Suppressor macrophage treated with lipopolysaccharide for 4 hours (primary cell): ENCODE results near the gene DSTN.
A peak's percentile ranks its signal among the peaks of the same experiment; 100 is the strongest.

Experiments used
- DNase-seq: peaks from one replicate; pipeline ENCODE4 v3.0.0-alpha.2; 2020

DSTN gene

DNA sequence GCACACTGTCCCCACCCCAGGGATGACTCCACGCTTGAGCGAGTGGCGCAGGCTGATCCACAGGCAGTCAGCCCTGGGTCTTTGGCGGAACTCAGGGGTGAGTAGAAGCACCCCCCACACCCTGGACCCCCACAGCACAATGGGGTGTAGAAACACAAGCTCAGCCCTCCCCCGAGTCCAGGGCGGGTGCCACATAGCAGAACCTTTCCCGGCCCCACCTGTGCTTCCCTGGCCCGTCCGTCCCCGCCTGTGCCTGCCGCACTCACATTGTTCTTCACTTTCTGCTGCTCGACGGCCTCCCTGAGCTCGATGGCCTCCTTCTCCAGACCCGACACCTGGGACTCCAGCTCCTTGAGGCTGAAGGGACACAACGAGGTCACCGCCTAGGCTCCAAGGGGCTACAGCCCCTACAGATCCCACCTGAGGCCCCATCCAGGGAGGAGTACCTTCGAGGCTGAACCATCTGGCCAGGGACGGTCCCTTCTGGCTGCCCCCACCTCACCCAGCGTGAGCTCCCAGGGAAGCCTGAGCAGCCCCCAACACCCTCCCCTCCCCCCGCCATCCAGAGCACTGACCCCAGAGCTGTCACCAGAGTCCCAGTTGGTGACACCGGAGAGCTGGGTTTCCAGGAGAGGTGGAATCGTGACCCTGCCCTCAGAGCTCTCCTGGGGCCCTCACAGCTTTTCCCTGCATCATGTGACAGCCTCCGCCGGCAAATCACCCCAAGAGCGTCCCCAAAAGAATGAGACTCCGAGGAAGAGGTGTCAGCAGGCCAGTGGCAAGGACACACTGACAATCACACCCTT lies 55.6 kb downstream of the DSTN start:
- DNase-seq, result no peak

DNA sequence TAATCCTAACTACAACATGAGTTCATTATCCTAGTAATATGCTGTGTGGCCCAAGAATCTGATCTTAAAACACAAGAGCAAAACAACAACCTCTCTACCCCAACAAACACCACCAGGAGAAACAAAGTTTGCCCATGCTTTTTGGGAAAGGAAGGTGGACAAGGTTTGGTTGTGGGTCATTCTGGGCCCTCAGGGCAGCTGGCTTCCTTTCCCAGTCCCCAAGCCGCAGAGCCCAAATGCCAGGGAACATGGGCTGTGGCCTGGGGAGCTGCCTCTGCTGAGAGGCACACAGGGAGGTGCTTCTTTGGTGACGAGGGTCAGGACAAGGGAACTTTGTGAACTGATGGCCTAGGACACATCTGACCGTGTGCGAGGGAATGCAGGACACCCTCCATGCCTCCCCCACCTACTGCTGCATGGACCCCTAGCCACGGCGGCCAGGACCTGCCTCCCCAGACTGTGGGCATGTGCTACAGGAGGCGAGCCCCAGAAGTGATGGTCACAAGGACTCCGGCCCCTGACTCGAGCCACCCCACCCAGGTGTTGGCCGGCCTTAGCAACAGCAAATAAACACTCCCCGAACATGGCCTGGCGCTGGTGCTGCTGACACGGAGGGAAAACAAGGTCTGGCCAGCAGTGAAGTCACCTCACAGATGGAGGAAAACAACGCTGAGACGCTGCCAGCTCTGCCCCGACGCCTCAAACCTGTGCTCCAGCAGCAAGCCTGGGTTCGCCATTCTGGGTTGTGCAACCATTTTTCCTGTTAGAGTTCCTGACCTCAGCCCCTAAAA lies 56.5 kb downstream of the DSTN start:
- DNase-seq, result no peak

DNA sequence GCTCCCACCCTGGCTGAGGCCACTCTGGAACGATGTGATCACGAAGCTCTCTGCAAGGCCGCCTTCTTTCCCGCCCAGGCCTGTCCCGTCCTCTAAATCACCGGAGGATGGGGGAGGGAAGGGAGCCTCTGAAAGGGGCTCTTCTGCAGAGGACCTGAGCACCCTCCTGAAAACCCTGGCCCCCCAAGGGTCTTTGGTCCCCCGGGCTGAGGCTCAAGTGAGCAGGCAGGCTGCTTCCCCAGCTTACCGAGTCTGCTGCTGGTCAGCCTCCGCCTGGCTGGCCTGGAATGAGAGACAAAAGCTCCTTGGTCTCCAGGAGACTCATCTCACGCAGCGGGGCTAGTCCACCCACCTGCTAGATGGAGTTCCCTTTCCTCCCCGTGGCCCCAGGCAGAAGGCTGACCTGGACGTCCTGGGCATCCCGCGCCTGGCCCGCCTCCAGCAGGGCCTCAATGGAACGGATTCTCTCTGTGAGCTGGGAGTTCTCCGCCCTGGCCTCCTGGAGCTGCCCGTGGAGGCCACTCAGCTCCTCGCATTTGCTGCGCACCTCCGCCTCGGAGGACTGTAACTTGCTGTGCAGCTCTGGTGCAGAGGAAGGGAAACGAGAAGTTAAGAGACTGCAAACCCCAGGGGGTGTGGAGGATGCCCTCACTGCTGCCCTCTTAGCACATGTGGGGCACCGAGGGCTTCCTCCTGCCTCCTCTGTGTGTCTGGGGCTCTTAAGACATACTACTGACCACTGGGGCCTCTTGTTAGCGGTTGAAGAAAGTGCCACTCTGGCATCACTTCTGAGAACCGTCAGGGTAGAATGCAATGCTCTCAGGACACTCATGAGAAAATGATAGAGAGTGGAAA lies 57.5 kb downstream of the DSTN start:
- DNase-seq, result no peak

DNA sequence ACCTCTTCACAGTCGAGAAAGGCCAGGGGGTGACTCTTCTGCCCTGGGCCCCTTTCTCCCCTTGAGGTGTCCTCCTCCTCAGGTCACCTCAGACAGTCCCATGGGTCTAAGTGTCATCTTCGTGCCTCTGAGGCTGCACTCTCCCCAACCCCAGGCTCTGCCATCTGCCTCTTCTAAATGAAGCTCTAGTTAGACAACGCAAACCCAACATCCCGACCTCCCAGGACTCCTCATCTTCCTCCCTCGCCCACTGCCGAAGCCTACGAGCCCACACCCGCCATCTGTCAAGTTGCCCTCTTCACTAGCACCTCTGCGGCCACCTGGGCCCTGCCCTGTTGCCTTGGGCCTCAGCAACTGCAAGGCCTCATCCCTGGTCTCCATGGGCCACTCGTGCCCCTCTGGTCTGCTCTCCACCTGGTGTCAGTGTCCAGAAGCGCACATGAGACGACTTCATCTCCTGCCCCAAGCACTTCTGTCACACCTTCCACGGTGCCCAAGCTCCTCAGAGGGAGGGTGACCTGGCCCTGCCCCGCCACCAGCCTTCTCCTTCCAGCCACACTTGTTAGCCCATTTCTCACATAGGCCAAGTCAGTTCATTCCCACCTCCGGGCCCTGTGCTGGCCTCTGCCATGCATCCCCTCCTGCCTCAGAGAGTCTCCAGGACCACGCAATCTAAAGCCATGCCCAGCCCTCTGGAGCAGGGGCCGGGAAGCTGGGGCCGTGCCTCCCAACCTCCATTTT lies 58.4 kb downstream of the DSTN start:
- DNase-seq, result no peak

DNA sequence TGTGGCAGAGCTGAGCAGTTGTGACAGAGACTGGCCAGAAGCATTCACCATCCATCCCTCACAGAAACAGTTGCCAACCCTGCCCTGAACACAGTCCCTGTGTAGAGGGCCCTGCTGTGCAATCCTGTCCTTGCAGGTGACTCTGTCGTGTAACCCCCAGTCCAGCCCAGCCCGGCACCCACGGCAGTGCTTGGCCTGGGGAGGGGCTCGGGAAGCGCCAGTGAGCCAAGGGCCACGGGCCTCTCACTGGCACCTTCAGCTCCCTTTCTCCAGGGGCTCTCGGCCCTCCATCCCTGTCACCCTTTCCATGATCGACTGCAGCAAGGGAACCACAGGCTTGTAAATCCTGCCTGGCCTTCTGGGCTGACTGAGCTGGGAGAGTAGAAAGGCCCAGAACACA lies 59.1 kb downstream of the DSTN start:
- DNase-seq, result no peak

DNA sequence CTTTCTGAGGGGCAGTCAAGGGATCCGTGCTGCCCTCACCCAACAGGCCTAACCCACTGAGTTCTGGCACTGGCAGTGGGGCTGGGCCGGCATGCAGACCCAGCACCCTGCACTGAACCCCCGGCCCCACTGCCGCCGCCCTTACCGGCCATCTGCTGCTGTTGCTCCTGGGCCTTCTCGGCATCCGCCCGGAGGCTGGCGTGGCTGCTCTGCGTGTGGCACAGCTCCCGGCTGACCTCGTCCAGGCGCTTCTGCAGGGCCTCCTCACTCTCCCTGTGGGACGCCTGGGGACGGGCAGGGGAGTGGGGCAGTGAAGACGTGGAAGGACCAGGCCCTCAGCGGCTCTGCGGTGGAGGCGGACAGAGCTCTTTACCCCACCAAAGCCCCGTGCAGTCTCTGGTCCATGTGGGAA lies 59.8 kb downstream of the DSTN start:
- no peak for DNase-seq

DNA sequence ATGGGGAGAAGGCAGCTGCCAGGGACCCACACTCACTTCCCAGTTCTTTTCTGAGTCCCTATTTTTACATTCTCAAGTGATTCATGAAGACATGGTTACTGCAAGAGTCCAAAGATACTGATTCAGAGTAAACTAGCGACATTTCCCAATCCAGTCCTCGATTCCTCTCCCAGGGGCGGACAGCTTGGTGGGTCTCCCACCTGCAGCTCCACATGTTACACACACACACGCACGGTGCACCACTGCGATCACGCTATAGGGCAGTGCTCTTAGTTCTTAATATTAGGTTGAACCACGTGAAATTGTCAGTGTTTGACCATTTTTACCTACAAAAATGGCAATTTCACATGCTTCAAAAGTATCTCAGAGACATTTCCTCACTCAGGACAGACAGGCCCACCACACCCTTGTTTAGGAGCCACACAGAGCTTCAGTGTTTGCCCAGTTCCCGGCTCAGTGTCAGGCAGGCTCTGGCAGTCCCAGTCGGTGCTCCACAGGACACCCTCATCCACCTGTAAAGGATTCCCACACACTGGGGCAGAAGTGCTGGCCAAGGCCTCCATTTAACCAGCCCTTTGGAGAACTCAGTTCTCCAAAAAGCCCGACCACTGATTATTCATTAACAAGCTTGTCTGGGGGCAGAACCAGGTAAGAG lies 60.4 kb downstream of the DSTN start:
- no peak for DNase-seq

DNA sequence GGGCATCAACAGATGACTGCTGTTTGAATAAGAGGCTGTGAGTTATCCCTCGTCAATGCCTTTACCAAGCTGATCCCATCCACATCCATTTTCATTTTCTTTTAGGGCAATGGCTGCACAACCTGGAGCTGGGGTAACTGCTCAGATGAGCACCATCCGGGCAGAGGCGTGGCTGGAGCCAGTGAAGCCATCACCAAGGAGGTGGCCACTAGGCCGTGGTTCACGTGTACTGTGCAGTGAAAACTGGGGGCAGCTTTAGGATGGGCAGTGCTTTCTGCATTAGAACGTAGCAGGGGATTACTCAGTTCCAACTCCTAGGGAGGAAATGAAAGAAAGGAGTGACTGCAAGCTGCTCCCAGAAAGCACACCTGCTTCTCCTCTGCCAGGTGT lies 60.9 kb downstream of the DSTN start:
- no peak for DNase-seq

DNA sequence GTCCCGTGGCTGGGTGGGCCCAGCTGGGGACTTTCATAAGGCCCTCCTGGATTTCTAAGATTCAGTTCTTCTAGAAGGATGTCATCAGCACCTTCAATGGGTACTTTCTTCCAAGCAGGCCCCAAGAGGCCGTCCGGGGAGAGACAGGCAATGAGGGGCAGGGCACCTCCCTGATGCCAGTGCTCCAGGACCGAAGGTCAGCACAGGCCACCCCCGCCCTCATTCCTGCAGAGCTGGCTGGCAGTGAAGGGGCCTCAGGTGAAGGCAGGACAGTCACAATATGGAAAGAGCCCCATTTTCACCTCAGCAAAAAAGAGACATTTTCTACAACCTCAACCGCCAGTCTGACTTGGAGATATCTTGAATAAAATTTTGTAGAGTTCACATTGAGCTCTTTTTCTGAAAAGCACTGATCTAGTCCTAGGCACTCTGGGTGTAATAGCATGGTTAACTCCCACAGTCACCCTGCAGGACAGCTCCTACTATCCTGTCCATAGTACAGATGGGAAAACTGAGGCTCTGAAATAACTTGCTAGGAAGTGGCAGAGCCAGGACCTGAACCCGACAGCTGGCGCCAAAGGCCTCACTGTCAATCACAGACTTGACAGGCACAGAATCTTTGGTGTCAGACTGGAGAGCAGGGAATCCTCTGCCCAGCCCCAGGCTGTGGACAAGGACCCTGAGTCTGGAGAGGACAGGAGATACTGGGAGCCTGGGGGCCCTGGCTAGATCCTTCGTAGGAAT lies 61.9 kb downstream of the DSTN start:
- no peak for DNase-seq

DNA sequence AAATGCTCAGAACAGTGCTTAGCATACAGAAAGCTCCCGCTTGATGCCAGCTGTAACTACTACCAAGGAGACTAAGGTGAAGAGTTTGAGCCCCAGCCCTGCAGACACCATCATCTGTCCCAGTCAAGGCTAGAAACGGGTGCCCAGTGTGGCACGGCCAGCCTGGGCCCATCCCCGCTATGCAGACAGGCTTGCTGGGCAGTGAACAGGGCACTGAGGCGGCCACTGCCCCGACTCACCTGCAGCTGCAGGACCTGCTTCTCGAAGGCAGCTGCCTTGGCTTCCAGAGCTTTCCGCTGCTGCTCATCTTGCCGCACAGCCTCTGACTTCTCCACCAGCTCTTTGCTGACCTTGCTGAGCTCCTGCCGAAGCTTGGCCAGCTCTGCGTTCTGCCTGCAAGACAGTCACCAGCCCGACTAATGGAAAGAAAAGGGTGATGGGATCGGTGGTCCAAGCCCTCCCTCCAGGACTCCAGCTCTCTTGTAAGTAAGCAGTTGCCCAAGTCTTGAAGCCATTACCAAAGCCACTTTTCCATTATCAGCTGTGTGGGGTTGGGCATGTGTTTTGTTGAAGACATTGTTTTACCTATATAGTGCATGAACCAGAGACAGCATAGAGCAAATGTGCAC lies 63.5 kb downstream of the DSTN start:
- no peak for DNase-seq

DNA sequence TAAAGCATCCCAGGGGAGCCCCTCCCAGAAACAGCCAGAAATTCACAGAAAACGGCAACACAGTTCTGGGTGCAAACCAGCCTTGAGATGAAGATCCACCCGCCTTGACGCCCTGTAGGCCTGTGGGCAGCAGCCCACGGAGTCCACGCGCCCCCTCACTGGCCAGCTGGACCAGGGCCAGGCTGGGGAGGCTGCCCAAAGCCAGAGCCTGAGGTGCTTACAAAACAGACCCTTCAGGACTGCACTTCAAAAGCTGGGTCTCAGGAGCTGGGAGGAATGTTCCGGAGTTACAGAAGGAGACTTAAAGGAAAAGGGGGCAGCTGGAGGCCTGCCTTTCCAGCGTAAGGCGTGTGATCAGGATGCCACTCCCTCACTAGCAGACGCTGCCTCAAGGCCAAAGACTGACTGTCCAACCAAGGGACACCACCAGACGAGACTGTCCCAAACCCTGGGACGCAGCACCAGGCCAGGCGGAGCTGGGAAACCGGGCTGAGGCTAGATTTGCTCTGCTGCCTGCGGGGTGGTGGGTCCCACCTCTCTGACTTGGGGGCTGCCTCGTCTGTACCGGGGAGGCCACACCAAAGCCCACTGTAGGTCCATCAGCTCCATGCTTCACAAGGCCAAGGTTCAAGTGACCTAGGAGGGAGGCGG lies 64.1 kb downstream of the DSTN start:
- no peak for DNase-seq

DNA sequence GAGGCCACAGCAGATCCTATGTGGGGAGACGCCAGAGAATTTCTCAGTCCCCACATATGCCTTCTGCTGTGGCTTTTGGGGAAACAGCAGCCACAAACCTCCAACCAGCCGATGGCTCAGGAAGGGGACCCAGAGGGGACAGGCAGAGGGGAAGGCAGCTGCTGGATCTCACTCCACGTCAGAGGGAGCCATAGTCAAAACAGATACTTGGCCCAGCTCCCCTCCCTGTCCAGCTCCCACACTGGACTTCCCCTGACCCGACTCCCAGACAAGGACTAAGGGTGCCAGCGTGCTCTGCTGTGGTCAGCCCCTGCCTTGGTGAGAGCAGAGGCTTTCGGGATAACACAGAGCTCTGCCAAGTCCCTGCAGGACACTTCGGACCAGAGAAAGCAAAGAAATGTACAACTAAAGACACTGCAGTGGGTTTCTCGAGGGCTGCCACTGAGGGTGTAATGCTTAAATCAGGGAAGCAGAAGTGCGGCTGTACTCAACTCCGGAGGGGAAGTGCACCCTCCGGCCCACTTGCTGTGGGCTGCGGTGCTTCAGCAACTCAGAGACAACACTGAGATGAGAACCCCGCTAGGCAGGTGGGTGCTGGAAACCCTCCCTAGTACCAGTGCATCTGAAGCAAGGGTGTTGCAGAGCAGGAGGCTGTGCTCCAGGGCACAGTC lies 64.9 kb downstream of the DSTN start:
- peak; percentile 54 for DNase-seq

DNA sequence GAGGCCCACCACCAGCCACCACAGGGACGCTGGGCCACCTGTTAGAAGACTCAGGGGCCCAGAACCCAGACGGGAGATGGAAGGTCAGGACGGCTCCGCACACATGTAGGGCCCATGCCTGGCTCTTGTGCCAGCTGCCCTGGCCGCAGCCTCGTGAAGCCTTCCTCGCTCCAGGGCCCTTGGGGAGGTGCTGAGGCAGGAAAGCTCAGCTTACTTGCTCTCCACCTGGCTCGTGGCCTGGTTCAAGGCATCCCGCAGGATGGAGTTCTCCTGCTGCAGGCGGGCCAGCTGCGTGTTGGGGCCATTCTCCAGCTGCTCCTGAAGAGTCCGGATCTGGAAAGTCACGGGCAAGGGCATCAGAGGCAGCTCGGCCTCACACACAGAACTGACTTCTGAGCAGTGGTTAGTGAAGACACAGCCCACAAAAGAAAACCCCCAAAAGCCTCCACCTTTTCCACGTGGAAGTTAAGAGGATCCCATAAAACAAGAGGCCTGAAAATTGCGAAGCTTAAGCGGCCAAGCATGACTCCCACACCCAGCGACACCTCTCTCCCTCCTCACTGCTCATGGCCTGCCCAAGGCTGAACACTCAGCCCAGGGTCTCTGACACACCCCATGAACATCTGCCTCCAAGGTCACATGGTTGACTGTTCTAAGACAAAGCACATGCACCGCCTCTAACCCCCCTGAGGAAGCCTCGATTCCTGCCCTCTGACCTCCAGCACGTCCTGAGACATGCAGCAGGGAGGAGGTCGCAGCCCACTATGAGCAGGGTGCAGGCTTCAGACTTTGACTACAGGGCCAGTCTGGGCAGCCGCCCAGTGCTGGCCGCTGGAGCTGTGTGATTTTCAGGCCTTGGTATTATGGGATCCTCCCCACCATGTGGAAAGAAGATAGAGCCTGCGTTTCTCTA lies 65.7 kb downstream of the DSTN start:
- no peak for DNase-seq

DNA sequence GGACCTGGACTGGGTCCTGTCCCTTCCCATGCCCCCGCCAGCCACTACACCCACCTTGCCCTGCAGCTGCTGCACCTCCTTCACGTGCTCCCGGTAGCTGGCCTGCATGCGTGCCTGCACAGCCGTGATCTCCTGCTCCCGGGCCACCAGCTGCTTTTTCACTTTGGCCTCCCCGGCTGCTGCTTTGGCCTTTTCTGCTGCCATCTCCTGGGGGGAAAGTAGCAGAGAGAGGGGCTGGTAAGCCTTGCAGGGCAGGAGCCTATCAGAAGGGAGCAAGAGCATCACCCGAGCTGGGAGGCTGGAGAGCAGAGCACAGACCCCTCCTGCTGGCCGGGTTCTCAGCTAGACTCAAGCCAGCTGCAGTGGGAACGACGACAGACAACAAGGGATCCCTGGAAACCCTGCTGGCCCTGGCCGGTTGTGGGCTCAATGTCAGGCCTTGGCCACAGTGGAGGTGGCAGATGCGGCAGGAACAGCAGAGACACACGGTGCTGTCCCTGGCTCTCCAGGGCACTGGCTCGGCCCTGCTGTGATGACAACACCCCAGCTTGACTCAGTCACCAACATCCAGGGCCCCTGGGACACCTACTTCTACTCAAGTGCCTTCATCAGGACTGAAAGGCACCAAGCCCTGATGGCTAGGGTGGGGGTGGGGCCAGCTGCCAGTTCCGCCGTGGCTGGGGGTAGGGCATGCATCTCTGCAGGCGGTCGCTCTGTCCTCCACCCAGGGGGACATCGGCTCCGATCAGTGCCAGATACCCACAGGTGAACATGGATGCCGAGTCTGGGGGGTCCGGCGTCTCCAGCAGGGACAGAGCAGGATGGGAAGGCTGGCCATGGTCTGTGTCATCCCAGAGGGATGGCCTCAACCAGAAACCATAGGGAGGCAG lies 66.9 kb downstream of the DSTN start:
- no peak for DNase-seq

DNA sequence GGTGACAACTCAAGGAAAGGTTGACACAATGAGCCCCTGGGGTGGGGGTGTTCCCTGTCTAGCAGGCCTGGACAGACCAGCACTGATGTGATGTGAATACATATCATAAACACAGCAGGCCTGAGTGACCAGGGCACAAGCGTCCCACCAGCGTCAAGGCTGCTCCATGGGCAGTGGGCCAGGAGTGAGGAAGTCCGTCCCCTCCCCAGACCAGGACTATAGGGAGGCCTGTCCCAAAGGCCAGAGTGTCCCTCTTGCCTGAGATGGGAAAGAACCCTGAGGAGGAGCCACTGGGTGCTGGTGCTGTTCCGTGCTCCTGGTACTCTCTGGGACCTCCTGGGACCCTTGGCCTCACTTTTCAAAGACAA lies 67.5 kb downstream of the DSTN start:
- DNase-seq, result no peak

DNA sequence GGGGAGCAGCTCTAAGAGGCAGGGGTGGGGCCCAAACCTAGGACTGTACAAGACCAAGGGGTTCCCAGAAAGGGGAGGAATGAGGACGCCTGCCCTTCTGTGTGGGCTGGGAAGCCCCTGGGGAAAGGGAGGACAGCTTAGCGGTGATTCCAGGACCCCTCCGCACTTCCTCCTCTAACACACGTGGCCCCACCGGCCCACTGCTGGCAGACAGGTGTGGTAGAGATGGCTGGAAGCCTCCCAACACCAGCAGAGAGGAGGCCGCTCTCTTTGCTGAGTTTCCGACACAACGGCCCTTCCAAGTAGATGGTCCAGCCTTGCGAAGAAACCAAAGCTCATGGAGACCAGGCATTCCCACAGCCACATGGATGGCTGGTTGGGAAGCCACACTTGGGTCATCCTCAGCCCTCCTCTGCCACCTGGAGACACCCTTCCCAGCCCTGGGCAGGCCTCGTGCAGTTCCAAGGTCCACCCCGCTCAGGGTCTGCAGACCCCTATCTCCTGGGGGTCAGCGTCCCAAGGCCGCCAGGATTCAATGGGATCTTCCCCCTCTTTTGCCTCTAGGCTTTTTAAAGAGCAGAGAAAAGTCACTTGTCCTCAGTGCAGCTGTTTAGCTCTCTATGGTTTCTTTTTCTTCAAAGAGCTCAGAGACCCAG lies 68.2 kb downstream of the DSTN start:
- no peak for DNase-seq

DNA sequence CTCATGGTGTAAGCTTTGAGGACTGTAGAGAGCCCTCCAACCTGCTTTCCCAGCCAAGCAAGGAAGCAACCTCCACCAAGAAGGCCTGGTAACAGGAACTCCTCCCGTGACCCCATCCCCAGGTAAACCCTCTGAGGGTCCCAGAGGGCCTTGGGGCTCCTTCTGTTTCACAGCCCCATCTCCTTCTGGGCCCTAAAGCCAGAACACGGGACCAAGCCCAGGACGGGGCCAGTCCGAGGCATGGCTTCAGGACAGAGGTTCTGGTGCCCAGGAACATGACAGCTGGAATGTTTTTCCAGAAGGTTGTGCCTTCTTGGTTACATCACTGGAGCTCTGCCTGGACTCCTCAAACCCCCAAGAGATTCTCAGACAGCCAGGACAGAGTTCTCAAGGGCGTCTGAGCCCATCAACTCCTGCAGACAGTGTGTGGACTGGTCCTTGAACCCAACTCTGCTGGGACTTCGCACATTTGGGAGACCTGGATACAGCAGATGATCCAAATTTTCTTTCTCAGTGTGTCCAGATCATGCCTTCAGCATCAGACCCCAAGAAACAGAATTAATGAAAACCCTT lies 69.0 kb downstream of the DSTN start:
- DNase-seq, result no peak
